Left ventricle myocardium inferior (tissue), 1 donor: ENCODE results near the gene USP51. TPM values are rescaled to one million over a fixed set of nuclear protein-coding genes. Genes with fewer than 3 reads are reported as not detected.

Experiments used
- microRNA-seq: library from miRNA; unstranded; fragments of <30 nt; microRNA quantifications from one replicate; pipeline ENCODE4 v1.2.0, GENCODE V29; 2020
- total RNA-seq: library from RNA; stranded (reverse); fragmentation: NEBNext Ultra II Directional; extraction: Animal tissue kit (Norgen Biotek cat#: 25700); gene quantifications from one replicate; pipeline ENCODE4 v1.2.1, GENCODE V29; 2021
- donor health status: DM: no; HTN: yes; CAD: no; lungs with severe emphysema.

The USP51 gene
- total RNA-seq, 1 donor from 2014 or later = 1.4 TPM

Small RNAs within 50 kb of the gene (microRNA-seq; reads per million reads assigned to microRNA genes)
- gene MIR4536-1 = not detected
- gene MIR4536-2 = not detected

Other genes starting within 250 kb of the USP51 start
- gene PAGE3, start 224.9 kb downstream of the USP51 start, total RNA-seq = not detected
- gene MAGEH1, start 37.7 kb downstream of the USP51 start, total RNA-seq = 10.7 TPM
- not detected for gene FOXR2, start 133.6 kb upstream of the USP51 start, total RNA-seq
- 11.1 TPM for gene RRAGB, start 227.9 kb upstream of the USP51 start, total RNA-seq